ENCODE measurements around the gene GDPD4.
"Not testable (repeated sequence)": the region's sequence is repeated elsewhere in the genome, so short reads cannot be mapped to it uniquely, and the experiment has no call there.

GDPD4 gene, protein sequence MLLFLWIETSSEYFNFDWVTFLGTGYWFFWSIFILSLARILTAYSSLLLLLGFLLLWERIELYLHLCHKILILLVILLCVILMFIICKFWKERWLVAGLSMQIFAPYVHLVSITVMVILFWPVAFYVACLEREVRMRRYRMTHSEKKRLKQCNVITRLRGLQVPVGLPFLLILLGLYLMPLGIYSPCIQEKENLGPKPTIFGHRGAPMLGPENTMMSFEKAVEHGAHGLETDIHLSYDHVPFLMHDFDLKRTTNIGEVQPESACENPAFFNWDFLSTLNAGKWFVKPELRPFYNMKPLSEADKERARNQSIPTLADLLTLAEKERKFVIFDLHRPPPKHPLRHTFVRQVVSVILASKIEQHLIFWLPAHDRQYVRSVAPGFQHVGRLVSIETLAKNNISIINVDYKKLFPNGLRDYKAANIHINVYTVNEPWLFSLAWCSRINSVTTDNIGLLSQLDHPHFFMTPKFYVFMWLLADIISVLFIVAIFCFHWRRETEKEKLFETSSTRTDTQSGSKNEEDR

DNA sequence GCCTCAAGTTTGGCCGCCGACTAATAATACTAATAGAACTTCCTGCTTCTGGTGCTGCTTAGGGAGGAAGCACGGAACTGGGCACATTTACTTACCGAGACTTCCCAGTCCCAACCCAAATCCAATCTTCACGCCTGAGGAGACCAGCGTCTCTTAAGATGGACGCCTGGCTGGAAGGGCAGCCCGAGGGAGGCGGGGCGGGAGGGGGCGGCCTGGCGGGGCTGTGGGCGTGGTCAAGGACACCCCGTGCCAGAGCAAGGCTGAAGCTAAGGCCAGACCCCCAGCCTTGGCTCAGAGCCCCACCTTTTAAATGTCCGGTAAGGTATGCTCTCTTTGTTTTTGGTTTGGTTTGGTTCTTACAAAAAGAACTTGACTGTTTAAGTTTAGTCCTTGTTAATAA, at the start of gene GDPD4:
Gene GDPD4, minus strand, starts transcription at position 177 of the 400 bp plus-strand sequence. CDS start 16,549 bp downstream, outside the sequence.
- DNase-seq (ENCODE audit: low read depth), result no peak

- DNase-seq (ENCODE audit: low read depth), result no peak
Observed at GRCh38 chr11:77347948-77348347, 46.5 kb upstream of the GDPD4 start.

- no peak for DNase-seq (ENCODE audit: low read depth)
Observed at GRCh38 chr11:77346906-77347603, 45.6 kb upstream of the GDPD4 start.

GRCh38 chr11:77345621-77346020, 44.1 kb upstream of the GDPD4 start:
- no peak for DNase-seq (ENCODE audit: low read depth)

DNA sequence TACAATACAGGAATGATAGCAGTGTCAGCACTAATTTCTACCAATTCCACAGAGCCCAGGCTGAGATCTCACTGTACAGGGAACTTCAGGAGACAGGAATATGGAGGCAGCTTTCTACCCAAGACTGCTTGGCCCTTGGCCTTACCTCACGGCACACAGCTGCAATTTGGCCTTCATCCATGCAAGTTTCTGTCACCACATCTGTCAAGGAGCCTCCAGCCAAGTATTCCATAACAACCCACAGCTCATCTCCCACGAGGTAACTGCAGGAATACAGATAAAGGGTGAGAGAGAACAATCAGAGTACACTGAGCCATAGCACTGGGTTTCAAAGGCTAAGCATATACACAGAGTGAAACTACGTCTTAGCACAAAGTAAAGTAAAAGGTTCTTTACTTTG, 39.0 kb upstream of the GDPD4 start:
- no peak for DNase-seq (ENCODE audit: low read depth)

- no peak for DNase-seq (ENCODE audit: low read depth)
Observed at GRCh38 chr11:77332259-77332658, 30.8 kb upstream of the GDPD4 start.

DNA sequence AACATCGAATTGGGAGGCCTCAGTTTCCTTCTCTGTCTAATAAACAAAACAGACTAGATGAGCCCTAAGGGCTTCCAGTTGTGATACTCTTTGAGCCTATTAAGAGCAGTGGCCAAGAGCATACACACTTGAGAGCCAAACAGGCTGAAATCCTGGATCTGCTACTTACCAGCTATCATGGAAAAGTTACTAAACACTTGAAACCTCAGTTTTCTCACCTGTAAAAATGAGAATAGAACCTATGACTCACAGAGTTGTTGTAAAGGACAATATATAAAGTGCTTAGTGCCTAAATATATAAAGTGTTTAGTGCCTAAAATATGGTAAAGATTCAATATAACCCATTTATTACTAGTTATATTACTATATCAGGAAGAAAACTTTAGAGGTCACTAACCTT, 23.7 kb upstream of the GDPD4 start:
- DNase-seq (ENCODE audit: low read depth), result no peak

GRCh38 chr11:77324508-77324907, 23.0 kb upstream of the GDPD4 start:
- no peak for DNase-seq (ENCODE audit: low read depth)

DNA sequence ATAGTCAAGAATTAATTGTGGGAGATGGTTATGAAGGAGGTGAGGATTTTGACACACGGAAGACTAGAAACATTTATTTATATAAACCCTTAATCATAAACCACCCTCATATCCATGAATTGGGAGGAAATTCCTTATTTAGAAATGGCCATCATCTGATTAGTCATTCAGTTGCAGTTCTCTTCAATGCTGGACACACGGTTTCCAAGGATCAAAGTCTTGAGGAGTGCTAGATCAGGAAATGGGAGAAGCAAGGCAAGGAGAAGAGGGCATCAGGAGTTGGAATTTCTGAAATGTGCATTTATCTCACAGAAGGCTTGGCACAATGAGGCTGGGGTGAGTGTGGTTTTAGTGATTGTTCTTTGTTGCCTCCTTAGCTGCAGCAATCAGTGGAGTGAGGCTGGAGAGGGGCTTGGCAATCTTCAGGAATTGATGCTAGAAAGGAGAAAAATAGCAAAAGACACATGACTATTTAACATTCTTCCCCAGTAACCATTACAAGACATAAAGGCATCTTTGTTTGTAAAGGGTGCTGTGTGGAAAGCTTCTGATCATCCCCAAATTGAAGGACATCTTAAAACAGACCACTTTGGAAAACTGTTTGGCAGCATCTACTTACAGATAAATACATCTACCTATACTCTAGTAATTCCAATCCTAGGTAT, 21.6 kb upstream of the GDPD4 start:
- no peak for DNase-seq (ENCODE audit: low read depth)

DNA sequence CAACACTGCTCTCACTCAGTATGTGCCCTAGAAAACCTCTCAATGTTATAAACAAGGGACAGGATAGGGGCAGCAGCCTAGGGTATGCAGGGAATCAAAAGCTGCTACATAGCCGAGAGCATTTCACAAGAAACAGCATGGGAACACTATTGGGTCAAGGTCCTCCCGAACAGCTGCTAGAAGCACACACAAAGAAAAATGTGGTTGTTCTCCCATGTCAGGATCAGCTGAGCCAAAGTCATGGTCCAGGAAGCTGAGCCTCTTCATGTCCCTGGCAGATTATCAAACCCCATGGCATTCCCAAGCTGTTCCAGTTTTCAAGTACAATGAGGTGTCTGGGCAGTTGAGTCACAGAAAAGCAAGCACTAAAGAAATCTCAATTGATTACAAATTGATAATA, 21.0 kb upstream of the GDPD4 start:
- DNase-seq (ENCODE audit: low read depth), result no peak

- no peak for DNase-seq (ENCODE audit: low read depth)
Observed at GRCh38 chr11:77320351-77320750, 18.9 kb upstream of the GDPD4 start.

GRCh38 chr11:77318600-77318999, 17.1 kb upstream of the GDPD4 start:
- DNase-seq (ENCODE audit: low read depth), result no peak

DNA sequence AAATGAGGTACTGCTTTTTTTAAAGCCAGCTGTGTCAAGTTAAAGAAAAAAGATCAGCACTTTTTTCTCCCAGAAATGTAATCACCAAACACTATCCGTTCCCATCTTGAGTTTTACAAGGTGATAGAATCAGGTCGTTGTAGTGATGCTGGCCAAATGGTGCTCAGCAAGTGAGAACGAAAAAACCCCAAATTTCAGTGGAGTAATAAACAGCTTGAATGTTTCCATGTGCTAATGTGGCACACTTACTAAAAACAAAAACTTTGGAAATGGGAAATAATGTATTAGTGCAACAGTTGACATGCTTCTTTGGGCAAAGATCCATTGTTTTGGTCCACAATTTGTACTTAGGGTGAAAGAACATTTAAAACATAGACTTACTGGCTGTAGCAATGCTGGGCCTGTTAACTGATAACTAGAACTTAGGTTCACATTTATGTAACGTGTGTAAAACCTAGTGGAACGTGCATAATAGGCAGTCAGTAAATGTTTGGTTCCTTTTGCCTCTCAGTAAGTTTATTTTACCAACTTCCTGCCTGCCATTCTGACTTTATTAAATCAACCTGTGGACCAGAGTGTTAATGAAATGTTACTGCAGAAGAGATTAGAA, 15.4 kb upstream of the GDPD4 start:
- DNase-seq (ENCODE audit: low read depth), result no peak

DNA sequence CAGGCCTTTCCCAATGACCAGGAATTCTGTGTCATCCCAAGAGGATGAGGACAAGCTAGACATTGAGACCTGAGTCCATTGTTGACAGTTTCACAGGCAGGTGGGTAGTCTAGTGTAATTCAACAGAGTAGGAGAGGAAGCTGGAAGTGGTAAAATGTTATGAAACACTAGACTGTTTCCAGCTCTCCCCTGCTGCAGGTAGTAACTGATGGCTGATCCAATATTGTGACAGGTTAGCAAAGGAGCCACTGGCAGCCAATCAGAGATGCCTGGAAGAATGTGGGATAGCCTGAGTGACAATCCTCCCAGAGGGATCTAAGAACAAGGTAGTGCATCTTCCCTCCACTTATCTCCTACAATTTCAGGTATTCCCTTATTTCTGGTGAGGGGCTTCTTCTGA, 10.6 kb upstream of the GDPD4 start:
- no peak for DNase-seq (ENCODE audit: low read depth)

DNA sequence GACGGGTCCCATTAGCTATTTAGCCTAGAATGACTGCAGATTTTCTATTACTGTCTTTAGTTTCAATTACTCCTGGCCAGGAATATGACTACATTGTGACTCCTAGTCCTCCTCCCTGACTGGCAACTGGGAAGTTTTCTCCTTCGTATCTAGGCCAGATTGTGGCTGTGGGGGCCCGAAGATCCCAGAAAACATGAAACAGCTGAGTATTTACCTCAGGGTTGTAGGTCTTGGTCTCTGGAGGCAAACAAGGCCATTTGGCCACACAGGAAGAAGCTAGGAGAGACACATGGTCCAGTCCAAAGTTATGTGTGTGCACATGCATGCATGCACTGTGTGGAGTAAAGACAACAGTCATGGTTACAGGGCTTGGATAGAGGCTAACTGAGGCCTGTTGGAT, 10.2 kb upstream of the GDPD4 start:
- DNase-seq (ENCODE audit: low read depth), result no peak

- DNase-seq (ENCODE audit: low read depth), result no peak
Observed at GRCh38 chr11:77310721-77311120, 9.2 kb upstream of the GDPD4 start.

DNA sequence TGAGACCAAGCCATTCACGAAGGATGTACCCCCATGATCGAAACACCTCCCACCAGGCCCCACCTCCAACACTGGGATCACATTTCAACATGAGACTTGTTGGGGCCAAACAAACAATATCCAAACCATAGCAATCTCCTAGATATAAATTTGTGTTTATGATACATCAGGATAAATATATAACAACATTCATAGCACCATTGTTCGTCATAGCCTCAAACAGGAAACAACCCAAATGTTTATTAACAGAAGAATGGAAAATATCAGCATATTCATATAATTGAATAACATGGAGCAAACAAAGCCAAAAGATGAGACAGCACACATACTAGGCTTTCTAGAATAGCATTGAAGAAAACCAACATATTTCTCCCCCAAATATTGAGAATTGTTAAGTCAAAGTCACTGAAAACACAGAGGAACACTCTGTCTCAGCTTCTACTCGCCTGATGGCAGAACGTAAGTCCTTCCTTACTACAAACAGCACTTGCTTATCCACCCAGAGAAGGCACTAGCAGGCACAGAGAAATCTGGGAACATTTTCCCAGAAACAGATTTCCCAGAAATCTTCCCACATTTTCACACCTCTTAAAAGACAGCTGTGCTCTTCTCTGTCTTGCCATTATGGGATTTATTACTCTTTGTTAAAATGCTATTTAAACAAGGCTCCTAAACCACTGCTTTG, 8.1 kb upstream of the GDPD4 start:
- no peak for DNase-seq (ENCODE audit: low read depth)

GRCh38 chr11:77308838-77309237, 7.4 kb upstream of the GDPD4 start:
- DNase-seq (ENCODE audit: low read depth), result no peak

DNA sequence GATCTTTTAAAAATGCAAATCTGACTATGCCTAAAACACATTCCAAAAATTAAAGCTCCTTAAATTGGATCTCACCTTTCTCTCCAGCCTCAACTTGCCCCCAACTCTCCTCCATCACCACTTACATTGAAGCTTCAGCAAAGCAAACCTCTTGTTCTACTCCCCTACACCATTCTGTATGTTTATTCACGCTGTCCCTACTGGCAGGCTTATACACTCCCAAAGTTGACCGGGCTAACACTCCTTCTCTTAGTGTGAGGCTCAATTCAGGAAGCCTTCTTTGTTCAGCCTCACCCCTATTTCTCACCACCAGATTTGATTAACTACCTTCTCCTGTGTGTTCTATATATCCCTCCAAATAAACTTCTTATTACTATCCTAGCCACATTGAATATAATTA, 1.8 kb upstream of the GDPD4 start:
- no peak for DNase-seq (ENCODE audit: low read depth)

- DNase-seq (ENCODE audit: low read depth), result no peak
Observed at GRCh38 chr11:77302752-77303151, 1.3 kb upstream of the GDPD4 start.

GRCh38 chr11:77300695-77301094, 791 bp downstream of the GDPD4 start:
- DNase-seq (ENCODE audit: low read depth), result no peak

- not testable (repeated sequence) for DNase-seq (ENCODE audit: low read depth)
Observed at GRCh38 chr11:77300028-77300427, 1.5 kb downstream of the GDPD4 start.
